HEK293 (cell line): ENCODE data around the gene KLRC3.
A peak's percentile ranks its signal among the peaks of the same experiment; 100 is the strongest.

Experiments
- CTCF ChIP-seq: fragments of 450-650 bp; formaldehyde crosslinking; IDR thresholded peaks from 2 replicates; pipeline ENCODE4 v1.5.1; 2016; ENCODE audit warnings: missing biosample characterization, missing genetic modification characterization
- RBAK ChIP-seq: fragments of 450-650 bp; formaldehyde crosslinking; IDR thresholded peaks from 2 replicates; pipeline ENCODE4 v1.5.1; 2016; ENCODE audit warnings: missing biosample characterization, missing genetic modification characterization
- WT1 ChIP-seq: fragments of 450-650 bp; formaldehyde crosslinking; IDR thresholded peaks from 2 replicates; pipeline ENCODE4 v1.5.1; 2016; ENCODE audit warnings: missing biosample characterization, missing genetic modification characterization
- ZNF274 ChIP-seq, 2 experiments: fragments of 200-500 bp in 1 of 2; fragments of 450-650 bp in 1 of 2; sonication (Bioruptor generic) in 1 of 2; formaldehyde crosslinking in 1 of 2; IDR thresholded peaks; 2 replicates each; pipeline versions ENCODE4 v1.5.1 to v1.6.1; 2014 to 2016; ENCODE audit warnings: borderline replicate concordance in 1 of 2, inconsistent platforms in 1 of 2, low read length in 1 of 2, missing biosample characterization in 1 of 2, missing genetic modification characterization in 1 of 2
- ZNF335 ChIP-seq: fragments of 450-650 bp; formaldehyde crosslinking; conservative IDR thresholded peaks from 2 replicates; pipeline ENCODE4 v1.5.1; 2016; ENCODE audit warnings: missing biosample characterization, missing genetic modification characterization
- ZNF341 ChIP-seq: fragments of 450-650 bp; formaldehyde crosslinking; IDR thresholded peaks from 2 replicates; pipeline ENCODE4; 2016; ENCODE audit warnings: low read depth, missing biosample characterization, missing genetic modification characterization
- ZNF394 ChIP-seq: fragments of 450-650 bp; formaldehyde crosslinking; IDR thresholded peaks from 2 replicates; pipeline ENCODE4 v1.5.1; 2016; ENCODE audit warnings: missing biosample characterization, missing genetic modification characterization, mild to moderate bottlenecking, moderate library complexity, borderline replicate concordance
- ZNF513 ChIP-seq: fragments of 450-650 bp; IDR thresholded peaks from 2 replicates; pipeline ENCODE4 v1.5.1; 2018; ENCODE audit warnings: missing biosample characterization, missing genetic modification characterization
- ZNF596 ChIP-seq: fragments of 450-650 bp; IDR thresholded peaks from 2 replicates; pipeline ENCODE4 v1.5.0; 2018; ENCODE audit warnings: missing biosample characterization, mild to moderate bottlenecking, missing genetic modification characterization, moderate library complexity
- ZNF664 ChIP-seq: fragments of 450-650 bp; formaldehyde crosslinking; IDR thresholded peaks from 2 replicates; pipeline ENCODE4 v1.5.1; 2016; ENCODE audit warnings: missing biosample characterization, missing genetic modification characterization

GRCh38 chr12:10388624-10389413 is 31.6 kb downstream of the KLRC3 start:
- TF ChIP-seq ZNF664 (tag by site-specific recombination) (no peak), CTCF (no peak), ZNF274 (IDR thresholded peaks at IDR 0.05; ENCODE audit: low read length) (no peak), ZNF274 (tag by site-specific recombination; IDR thresholded peaks at IDR 0.05; ENCODE audit: borderline replicate concordance) (no peak), ZNF341 (tag by site-specific recombination) (no peak), WT1 (no peak), ZNF394 (no peak), ZNF513 (tag by site-specific recombination) (peak; percentile 43; the same call in 1 of the 2 replicates), ZNF335 (no peak), RBAK (no peak), ZNF596 (no peak)
